ACC112 (cell line): ENCODE measurements around the gene NPDC1.

Experiments
- H2AFZ ChIP-seq: fragments of 200-600 bp; sonication (generic); one replicate; pipeline ENCODE4 v1.6.0; 2017; ENCODE audit warnings: antibody characterized with exemption, low read length; ENCODE audit not compliant: unreplicated experiment
- H3K27ac ChIP-seq: fragments of 200-600 bp; sonication (generic); 2 replicates; pipeline ENCODE4 v1.5.1; 2014; ENCODE audit warnings: low read depth, mild to moderate bottlenecking, antibody characterized with exemption, low read length, moderate library complexity
- H3K27me3 ChIP-seq: fragments of 200-600 bp; sonication (generic); 2 replicates; pipeline ENCODE4 v1.6.1; 2014; ENCODE audit warnings: mild to moderate bottlenecking, antibody characterized with exemption, low read length, moderate library complexity, mixed read lengths; ENCODE audit not compliant: insufficient read depth
- H3K36me3 ChIP-seq: fragments of 200-600 bp; sonication (generic); 2 replicates; pipeline ENCODE4 v1.6.1; 2016; ENCODE audit warnings: mild to moderate bottlenecking, antibody characterized with exemption, low read length, moderate library complexity, mixed read lengths; ENCODE audit not compliant: insufficient read depth
- H3K4me1 ChIP-seq: fragments of 200-600 bp; sonication (generic); one replicate; pipeline ENCODE4 v1.6.1; 2016; ENCODE audit warnings: low read length, mixed read lengths; ENCODE audit not compliant: insufficient read depth, unreplicated experiment, control insufficient read depth
- H3K4me3 ChIP-seq: fragments of 200-600 bp; sonication (generic); 2 replicates; pipeline ENCODE4 v1.5.1; 2014; ENCODE audit warnings: mild to moderate bottlenecking, low read depth, low read length
- H3K79me2 ChIP-seq: fragments of 200-600 bp; sonication (generic); one replicate; pipeline ENCODE4 v1.6.0; 2016; ENCODE audit warnings: low read length; ENCODE audit not compliant: control insufficient read depth, unreplicated experiment, insufficient read depth

Gene NPDC1

GRCh38 chr9:137073992-137074399, 28.0 kb upstream of the NPDC1 start:
- Histone ChIP-seq H3K4me3 (no peak overlapping the region), H3K27ac (no peak overlapping the region), H2AFZ (no peak overlapping the region), H3K79me2 (peaks cover 10% of the 10 kb centered on the region), H3K36me3 (peaks cover 2% of the 10 kb centered on the region; the same call in 1 of the 2 replicates), H3K27me3 (no peaks in the 10 kb centered on the region), H3K4me1 (peaks cover 4% of the 10 kb centered on the region)

- H3K4me3 ChIP-seq: peak overlapping the region; percentile 79
- no peaks in the 10 kb centered on the region for H3K36me3 ChIP-seq
- H3K27me3 ChIP-seq: no peaks in the 10 kb centered on the region
- H3K79me2 ChIP-seq: no peaks in the 10 kb centered on the region
- no peak overlapping the region for H2AFZ ChIP-seq
- H3K27ac ChIP-seq: no peak overlapping the region
- H3K4me1 ChIP-seq: no peaks in the 10 kb centered on the region
These were observed 25.3 kb upstream of the NPDC1 start for GRCh38 chr9:137071282-137071681.

GRCh38 chr9:137070906-137071275, 24.9 kb upstream of the NPDC1 start:
- H3K4me3 ChIP-seq: peak overlapping the region; percentile 79
- no peaks in the 10 kb centered on the region for H3K4me1 ChIP-seq
- H3K27me3 ChIP-seq: no peaks in the 10 kb centered on the region
- no peaks in the 10 kb centered on the region for H3K36me3 ChIP-seq
- H2AFZ ChIP-seq: peak overlapping the region; percentile 67
- H3K27ac ChIP-seq: no peak overlapping the region
- no peaks in the 10 kb centered on the region for H3K79me2 ChIP-seq

DNA sequence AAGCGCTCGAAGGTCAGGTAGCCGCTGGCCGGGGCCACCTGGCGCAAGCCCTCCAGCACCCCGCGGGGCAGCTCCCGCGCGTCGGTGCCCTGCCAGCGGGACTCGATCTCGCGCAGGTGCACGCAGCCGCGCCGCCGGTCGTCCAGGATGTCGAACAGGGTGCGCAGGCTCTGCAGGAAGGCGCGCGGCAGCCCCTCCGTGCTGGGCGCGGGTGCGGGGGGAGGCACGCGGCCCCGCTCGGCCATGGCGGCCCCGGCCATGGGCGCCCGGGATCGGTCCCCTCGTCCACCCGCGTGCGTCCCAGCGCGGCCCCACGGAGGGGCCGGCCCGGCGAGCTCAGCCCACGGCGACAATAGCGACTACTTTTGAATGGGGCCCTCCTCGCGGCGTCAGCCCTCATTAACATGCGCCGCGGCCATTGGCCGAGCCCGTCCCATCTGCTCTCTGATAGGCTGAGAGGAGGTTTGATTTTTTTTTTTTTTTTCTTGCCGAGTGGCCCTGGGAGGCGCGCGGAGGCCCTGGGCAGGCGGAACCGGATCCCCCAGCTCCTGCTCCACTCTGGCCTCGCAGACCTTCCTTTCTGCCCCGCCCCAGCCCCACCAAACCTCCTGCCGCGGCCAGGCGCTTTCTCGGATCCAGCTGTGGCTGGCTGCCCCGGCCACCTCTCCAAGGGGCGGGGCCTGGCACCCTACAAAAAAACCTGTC, 24.4 kb upstream of the NPDC1 start, which contains the start of gene SAPCD2:
TSS of gene SAPCD2 (minus strand) at position 357 of the 705 bp plus-strand sequence. CDS start at position 260, 97 bp downstream.
- no peaks in the 10 kb centered on the region for H3K4me1 ChIP-seq
- H3K27ac ChIP-seq: no peak within 1 kb of the TSS
- peak within 1 kb of the TSS; percentile 67 for H2AFZ ChIP-seq
- H3K4me3 ChIP-seq: peak within 1 kb of the TSS; percentile 79
- no peaks in the 10 kb centered on the region for H3K79me2 ChIP-seq
- no peaks in the 10 kb centered on the region for H3K27me3 ChIP-seq
- H3K36me3 ChIP-seq: no peaks in the 10 kb centered on the region

GRCh38 chr9:137069508-137070091, 23.6 kb upstream of the NPDC1 start:
- H3K4me3 ChIP-seq: peak overlapping the region; percentile 79
- no peaks in the 10 kb centered on the region for H3K36me3 ChIP-seq
- no peaks in the 10 kb centered on the region for H3K79me2 ChIP-seq
- no peaks in the 10 kb centered on the region for H3K4me1 ChIP-seq
- no peaks in the 10 kb centered on the region for H3K27me3 ChIP-seq
- H2AFZ ChIP-seq: no peak overlapping the region
- no peak overlapping the region for H3K27ac ChIP-seq

GRCh38 chr9:137068539-137069507, 22.8 kb upstream of the NPDC1 start:
- Histone ChIP-seq H3K79me2 (no peaks in the 10 kb centered on the region), H3K4me3 (no peak overlapping the region), H3K27me3 (no peaks in the 10 kb centered on the region), H3K27ac (no peak overlapping the region), H2AFZ (no peak overlapping the region), H3K36me3 (no peaks in the 10 kb centered on the region), H3K4me1 (no peaks in the 10 kb centered on the region)

DNA sequence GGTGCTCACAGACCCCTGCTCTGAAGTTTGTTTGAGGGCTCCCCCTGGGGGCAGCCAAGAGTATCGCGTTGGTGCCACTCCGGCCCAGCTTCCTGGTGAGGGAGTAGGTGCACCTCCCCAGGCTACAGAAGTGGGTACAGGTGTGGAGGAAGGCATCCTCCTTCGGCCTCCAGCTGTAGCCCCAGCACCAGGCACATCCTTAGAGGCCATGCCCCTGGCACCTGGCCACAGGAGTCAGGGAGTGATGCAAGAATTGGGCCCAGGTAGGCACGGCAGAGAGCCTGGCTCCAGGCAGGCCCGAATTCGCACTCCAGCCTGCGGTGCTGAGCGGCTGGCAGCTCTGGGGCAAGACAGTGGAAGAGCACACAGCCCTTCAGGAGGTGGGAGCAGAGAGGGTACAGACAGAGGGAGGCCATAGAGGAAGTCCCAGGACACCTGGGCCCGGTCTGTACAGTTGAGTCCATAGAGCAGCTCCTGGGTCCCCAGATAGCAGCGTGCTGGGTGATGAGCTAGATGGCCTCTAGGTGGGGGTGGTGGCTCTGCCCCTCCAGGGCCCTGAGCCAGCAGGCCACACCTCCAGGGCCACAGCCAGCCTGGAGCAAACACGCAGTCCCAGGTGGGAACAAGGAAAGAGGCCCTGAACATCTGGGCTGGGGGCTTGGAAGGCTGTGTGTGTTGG, 22.0 kb upstream of the NPDC1 start:
- H3K4me1 ChIP-seq: no peaks in the 10 kb centered on the region
- H3K4me3 ChIP-seq: no peak overlapping the region
- H2AFZ ChIP-seq: no peak overlapping the region
- H3K27me3 ChIP-seq: no peaks in the 10 kb centered on the region
- no peak overlapping the region for H3K27ac ChIP-seq
- no peaks in the 10 kb centered on the region for H3K36me3 ChIP-seq
- H3K79me2 ChIP-seq: no peaks in the 10 kb centered on the region

DNA sequence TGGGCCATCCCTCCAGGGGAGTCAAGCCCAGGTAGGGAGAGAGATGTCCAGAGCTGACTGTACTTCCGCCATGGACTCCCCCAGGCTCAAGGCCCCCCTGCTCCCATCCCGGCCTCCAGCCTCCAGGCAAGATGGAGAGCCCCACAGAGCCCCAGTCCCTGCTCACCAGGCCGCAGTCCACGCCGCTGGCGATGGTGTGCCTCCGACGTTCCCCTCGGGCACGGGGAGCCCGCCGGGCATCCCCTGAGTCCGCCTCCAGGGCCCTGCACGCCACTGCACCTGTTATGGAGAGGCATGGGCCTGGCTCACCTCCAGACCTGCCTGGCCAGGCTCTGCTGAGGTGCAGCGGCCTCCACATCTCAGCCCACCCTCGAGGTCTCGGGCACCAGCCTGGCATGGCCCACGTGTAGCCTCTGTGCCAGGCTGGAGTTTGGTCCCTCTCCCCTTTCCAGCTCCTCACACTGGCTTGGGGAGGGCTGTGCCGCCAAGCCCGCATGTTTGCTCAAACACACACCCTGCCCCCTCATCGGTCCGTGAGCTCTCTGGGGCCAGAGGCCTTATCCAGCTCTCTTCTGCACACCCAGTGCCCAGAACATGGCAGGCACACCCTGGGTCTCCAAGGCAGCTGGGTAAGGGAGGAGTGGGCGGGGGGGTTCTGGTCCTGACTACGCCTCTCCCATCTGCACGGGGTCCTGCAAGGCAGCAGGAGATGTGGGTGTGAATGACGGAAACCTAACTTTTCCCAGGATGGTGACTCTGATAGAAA, 20.3 kb upstream of the NPDC1 start:
- Histone ChIP-seq H3K4me1 (no peaks in the 10 kb centered on the region), H3K27ac (no peak overlapping the region), H3K4me3 (no peak overlapping the region), H2AFZ (no peak overlapping the region), H3K27me3 (no peaks in the 10 kb centered on the region), H3K79me2 (no peaks in the 10 kb centered on the region), H3K36me3 (no peaks in the 10 kb centered on the region)

DNA sequence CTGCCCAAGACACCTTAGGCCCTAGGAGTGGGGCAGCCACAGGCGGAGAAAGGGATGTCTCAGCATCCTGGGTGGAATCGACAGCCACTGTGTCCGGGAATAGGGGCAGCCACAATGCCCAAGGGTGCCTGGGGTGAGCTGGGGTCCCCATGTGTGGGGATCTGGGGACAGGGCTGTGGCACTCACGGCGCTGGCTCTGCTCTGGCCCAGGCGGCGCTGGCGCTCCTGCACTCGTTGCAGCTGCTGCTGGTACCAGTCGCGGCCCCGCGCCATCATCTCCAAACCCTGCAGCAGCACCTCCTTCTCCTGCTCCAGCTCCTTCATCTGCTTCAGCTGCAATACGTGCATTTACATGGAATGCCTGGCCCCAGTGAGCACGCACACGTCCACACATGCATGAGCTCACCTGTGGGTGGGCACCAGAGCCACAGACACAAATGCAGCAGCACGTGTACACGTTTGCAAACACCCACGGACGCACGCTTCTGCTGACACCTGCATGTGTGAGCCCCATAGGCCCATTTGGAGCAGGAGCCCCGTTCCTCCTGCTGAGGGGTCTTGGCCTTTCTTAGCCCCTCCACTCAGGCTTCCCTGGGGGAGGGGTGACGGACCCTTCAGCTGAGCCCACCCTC, 19.5 kb upstream of the NPDC1 start:
- Histone ChIP-seq H3K27me3 (no peaks in the 10 kb centered on the region), H3K4me1 (no peaks in the 10 kb centered on the region), H2AFZ (no peak overlapping the region), H3K36me3 (no peaks in the 10 kb centered on the region), H3K79me2 (no peaks in the 10 kb centered on the region), H3K27ac (no peak overlapping the region), H3K4me3 (no peak overlapping the region)
